HepG2 (cell line): ENCODE measurements around the gene GATA5. TPM values are rescaled to one million over a fixed set of nuclear protein-coding genes. Genes with fewer than 3 reads are reported as not detected.

Experiments
- ATAC-seq: fragments of 200-7000 bp; cut with Tn5 transposase; 3 replicates; pipeline ENCODE4 v1.9.1; 2020; ENCODE audit warnings: mild to moderate bottlenecking, moderate library complexity
- BruUV-seq: library from RNA; stranded (reverse); fragments of 400-500 nt; replicated peaks from 2 replicates; lab custom pipeline; 2021; lab: Mats Ljungman, UMichigan
- CTCF ChIA-PET: fragments of 300-600 bp; formaldehyde crosslinking; extraction: SDS; loops from one replicate; lab custom pipeline; 2021; ENCODE audit warnings: low total read pairs, inconsistent platforms, low intra/inter-chr PET ratio; lab: Yijun Ruan, JAX
- POLR2A ChIA-PET: fragments of 350-600 bp; sonication (Branson Sonifier 250); formaldehyde crosslinking; loops from one replicate; lab custom pipeline; 2020; ENCODE audit warnings: antibody characterized with exemption, inconsistent platforms; lab: Yijun Ruan, JAX
- DNase-seq: peaks from one replicate; pipeline ENCODE4 v3.0.0-alpha.2; 2015; ENCODE audit warnings: low spot score
- FAIRE-seq: peaks from 3 replicates; lab custom pipeline; 2011; peaks lifted over from hg19 to GRCh38; lab: Jason Lieb, UNC
- H2AFZ ChIP-seq: one replicate; pipeline ENCODE4 v1.6.1; 2011; ENCODE audit warnings: low read length, inconsistent platforms
- H3K27ac ChIP-seq: fragments of 300-600 bp; 3 replicates; pipeline ENCODE4 v1.8.0; 2011; ENCODE audit warnings: mixed run types, mild to moderate bottlenecking, mixed read lengths, low read length, inconsistent platforms; ENCODE audit not compliant: insufficient read depth; ENCODE audit errors: extremely low read length
- H3K27me3 ChIP-seq, 2 experiments: fragments of 200-600 bp in 1 of 2; 2 replicates in 1 of 2; 3 replicates in 1 of 2; pipeline versions ENCODE4 v1.6.0 to v1.8.0; 2011; ENCODE audit warnings: low read length in 2 of 2, mild to moderate bottlenecking in 2 of 2, moderate library complexity in 2 of 2, inconsistent platforms in 1 of 2; ENCODE audit not compliant: insufficient read depth in 2 of 2, control insufficient read depth in 1 of 2
- H3K36me3 ChIP-seq, 2 experiments: fragments of 200-600 bp in 1 of 2; replicated peaks in 1 of 2; 2 replicates in 1 of 2; 3 replicates in 1 of 2; pipeline versions ENCODE4 v1.5.1 to v1.8.0; 2011; ENCODE audit warnings: low read length in 2 of 2, inconsistent platforms in 1 of 2; ENCODE audit not compliant: insufficient read depth in 2 of 2, control insufficient read depth in 1 of 2
- H3K4me1 ChIP-seq: 2 replicates; pipeline ENCODE4 v1.5.1; 2012; ENCODE audit warnings: low read length, inconsistent platforms; ENCODE audit not compliant: insufficient read depth
- H3K4me2 ChIP-seq: 2 replicates; pipeline ENCODE4 v1.6.0; 2011; ENCODE audit warnings: low read depth, low read length, inconsistent platforms
- H3K4me3 ChIP-seq, 3 experiments: fragments of 200-600 bp in 1 of 3; sonication (generic), shearing (Covaris generic) in 1 of 3; replicated peaks in 1 of 3; 2 replicates each; pipeline ENCODE4 v1.5.1; 2011 to 2016; ENCODE audit warnings: low read length in 3 of 3, inconsistent platforms in 2 of 3, low read depth in 2 of 3, mild to moderate bottlenecking in 2 of 3, control low read depth in 1 of 3, mixed read lengths in 1 of 3; ENCODE audit not compliant: insufficient read depth in 1 of 3
- H3K79me2 ChIP-seq: one replicate; pipeline ENCODE4 v1.6.1; 2011; ENCODE audit warnings: low read length, inconsistent platforms; ENCODE audit not compliant: insufficient read depth
- H3K9ac ChIP-seq: 2 replicates; pipeline ENCODE4 v1.6.0; 2011; ENCODE audit warnings: mild to moderate bottlenecking, low read depth, low read length, inconsistent platforms; ENCODE audit not compliant: insufficient read depth
- H3K9me3 ChIP-seq: 2 replicates; pipeline ENCODE4 v1.5.1; 2012; ENCODE audit warnings: mild to moderate bottlenecking, low read length
- H4K20me1 ChIP-seq: 2 replicates; pipeline ENCODE4 v1.6.0; 2011; ENCODE audit warnings: inconsistent platforms, mild to moderate bottlenecking, low read length, moderate library complexity; ENCODE audit not compliant: insufficient read depth
- ATF7-NPFF ChIP-seq: sonication (generic); formaldehyde crosslinking; IDR thresholded peaks from 2 replicates; pipeline ENCODE4 v1.8.1; 2023; ENCODE audit warnings: mild to moderate bottlenecking, low read depth, missing genetic modification reagents, moderate library complexity
- GABPB1 ChIP-seq: IDR thresholded peaks from 2 replicates; pipeline ENCODE4 v1.6.1; 2016; ENCODE audit warnings: mild to moderate bottlenecking, missing genetic modification reagents, moderate library complexity, missing compliant biosample characterization
- JUN ChIP-seq: sonication (generic); formaldehyde crosslinking; IDR thresholded peaks from 2 replicates; pipeline ENCODE4 v1.4.0; 2020; ENCODE audit warnings: mild to moderate bottlenecking, missing genetic modification reagents
- KLF16 ChIP-seq, 2 experiments: sonication (generic) in 1 of 2; formaldehyde crosslinking in 1 of 2; IDR thresholded peaks; 2 replicates each; pipeline versions ENCODE4 v1.6.1 to v1.8.0; 2016 to 2023; ENCODE audit warnings: missing genetic modification reagents in 2 of 2, missing compliant biosample characterization in 1 of 2
- PREB ChIP-seq: sonication (generic); formaldehyde crosslinking; IDR thresholded peaks from 2 replicates; pipeline ENCODE4 v1.4.0; 2020; ENCODE audit warnings: missing genetic modification reagents
- REL ChIP-seq: sonication (generic); formaldehyde crosslinking; conservative IDR thresholded peaks from 2 replicates; pipeline ENCODE4 v1.8.0; 2022; ENCODE audit warnings: mild to moderate bottlenecking, missing genetic modification reagents, moderate library complexity
- STAT6 ChIP-seq: sonication (generic); formaldehyde crosslinking; IDR thresholded peaks from 2 replicates; pipeline ENCODE4 v1.4.0; 2020; ENCODE audit warnings: missing genetic modification reagents, mild to moderate bottlenecking, borderline replicate concordance
- THAP9 ChIP-seq: sonication (generic); formaldehyde crosslinking; IDR thresholded peaks from 2 replicates; pipeline ENCODE4; 2020; ENCODE audit warnings: missing genetic modification reagents, mild to moderate bottlenecking, borderline replicate concordance
- ZNF235 ChIP-seq: sonication (generic); formaldehyde crosslinking; IDR thresholded peaks from 2 replicates; pipeline ENCODE4 v1.8.1; 2023; ENCODE audit warnings: mild to moderate bottlenecking, missing genetic modification reagents, borderline replicate concordance
- WGBS: methylation state at CpG from one replicate; pipeline ENCODE4 v1.1.6; 2017; ENCODE audit warnings: low lambda C conversion rate; 5-methylcytosine and 5-hydroxymethylcytosine counted together
- in situ Hi-C: cut with HindIII; loops from 2 replicates; pipeline ENCODE4 v1.10.0; 2017; ENCODE audit warnings: low pct_unique_long_range_greater_than_20kb; ENCODE audit not compliant: extremely low pct_ligation_motif_present
- intact Hi-C: fragments of 100-400 bp; cut with micrococcal nuclease; formaldehyde crosslinking; loops from one replicate; pipeline ENCODE4 v1.10.0; 2022; ENCODE audit not compliant: unreplicated experiment
- polyA plus RNA-seq, 8 experiments: library from polyadenylated mRNA; depleted of rRNA in 3 of 8; stranded (reverse) in 7 of 8; unstranded in 1 of 8; fragments of >200 nt; fragmentation: Illumina TruSeq in 4 of 8; extraction: Trizol in 4 of 8; gene quantifications; 2 replicates each; pipeline versions ENCODE4 v1.2.1 to v1.2.3, GENCODE V29; 2011 to 2016; ENCODE audit warnings: low read depth in 4 of 8, missing spikeins in 1 of 8, mixed read lengths in 1 of 8; ENCODE audit not compliant: insufficient read depth in 1 of 8
- total RNA-seq, 5 experiments: library from RNA; depleted of rRNA; stranded (reverse); fragments of >200 nt; fragmentation: Illumina TruSeq; extraction: Trizol; gene quantifications; 2 replicates each; pipeline ENCODE4 v1.2.3, GENCODE V29; 2016; ENCODE audit warnings: low read depth in 1 of 5

GATA5 gene
- total and polyA plus RNA-seq, 2 of the 13 experiments (the other 11 are each of a cell fraction or from before 2014, with no cell fraction given) = 0.12 to 0.20 TPM

GRCh38 chr20:62502496-62503095 is 26.8 kb upstream of the GATA5 start (continued):
- TF ChIP-seq STAT6 (CRISPR knock-in tag) = no peak
- TF ChIP-seq JUN = no peak
- no peak for TF ChIP-seq REL (CRISPR knock-in tag)
- no peak for TF ChIP-seq GABPB1
- TF ChIP-seq PREB (CRISPR knock-in tag) = no peak
- TF ChIP-seq KLF16 (CRISPR knock-in tag; IDR thresholded peaks at IDR 0.05) = no peak

GRCh38 chr20:62501801-62502495 is 26.2 kb upstream of the GATA5 start:
- no peak overlapping the region for H3K9ac ChIP-seq
- H3K36me3 ChIP-seq = no peaks in the 10 kb centered on the region
- ChIA-PET POLR2A (no interaction called here), CTCF (no interaction called here)
- H2AFZ ChIP-seq = no peak overlapping the region
- no peak for FAIRE-seq
- peaks cover 3% of the 10 kb centered on the region; the same call in 1 of the 2 replicates for H4K20me1 ChIP-seq
- WGBS = 31% methylated on average over 13 of the region's 13 CpGs
- H3K4me1 ChIP-seq = no peaks in the 10 kb centered on the region
- no peak overlapping the region for H3K27ac ChIP-seq
- in situ Hi-C loops (loop anchor here (5.0 to 25.0 kb wide), 2 partner anchors 115 to 285 kb away; partner anchors contain the start of gene MRGBP), intact Hi-C loops (loop anchor here (5.0 kb wide), 1 partner anchor 290 kb away; no protein-coding TSS in a partner anchor)
- H3K79me2 ChIP-seq = no peaks in the 10 kb centered on the region
- no peak for ATAC-seq
- no peaks in the 10 kb centered on the region for H3K9me3 ChIP-seq
- DNase-seq = no peak
- TF ChIP-seq ZNF235 (CRISPR knock-in tag) = 0 out of 2 replicates have a peak, but pooled peaks have one; percentile 41
- 0 out of 2 replicates have a peak, but pooled peaks have one; percentile 25 for TF ChIP-seq THAP9 (CRISPR knock-in tag)
- TF ChIP-seq ATF7-NPFF (CRISPR knock-in tag) = no peak
- H3K4me2 ChIP-seq = no peak overlapping the region
- peaks cover 8 to 49% of the 10 kb centered on the region in 2 experiments; a peak in 4 of 5 replicates for H3K27me3 ChIP-seq
- H3K4me3 ChIP-seq = no peak overlapping the region
- BruUV-seq = no TSS peak
